ENCODE measurements around the gene PDIK1L. TPM values are rescaled to one million over a fixed set of nuclear protein-coding genes. Genes with fewer than 3 reads are reported as not detected.

The PDIK1L gene
- total and polyA plus RNA-seq, 2 donors: 6.1 to 11.9 TPM

DNA sequence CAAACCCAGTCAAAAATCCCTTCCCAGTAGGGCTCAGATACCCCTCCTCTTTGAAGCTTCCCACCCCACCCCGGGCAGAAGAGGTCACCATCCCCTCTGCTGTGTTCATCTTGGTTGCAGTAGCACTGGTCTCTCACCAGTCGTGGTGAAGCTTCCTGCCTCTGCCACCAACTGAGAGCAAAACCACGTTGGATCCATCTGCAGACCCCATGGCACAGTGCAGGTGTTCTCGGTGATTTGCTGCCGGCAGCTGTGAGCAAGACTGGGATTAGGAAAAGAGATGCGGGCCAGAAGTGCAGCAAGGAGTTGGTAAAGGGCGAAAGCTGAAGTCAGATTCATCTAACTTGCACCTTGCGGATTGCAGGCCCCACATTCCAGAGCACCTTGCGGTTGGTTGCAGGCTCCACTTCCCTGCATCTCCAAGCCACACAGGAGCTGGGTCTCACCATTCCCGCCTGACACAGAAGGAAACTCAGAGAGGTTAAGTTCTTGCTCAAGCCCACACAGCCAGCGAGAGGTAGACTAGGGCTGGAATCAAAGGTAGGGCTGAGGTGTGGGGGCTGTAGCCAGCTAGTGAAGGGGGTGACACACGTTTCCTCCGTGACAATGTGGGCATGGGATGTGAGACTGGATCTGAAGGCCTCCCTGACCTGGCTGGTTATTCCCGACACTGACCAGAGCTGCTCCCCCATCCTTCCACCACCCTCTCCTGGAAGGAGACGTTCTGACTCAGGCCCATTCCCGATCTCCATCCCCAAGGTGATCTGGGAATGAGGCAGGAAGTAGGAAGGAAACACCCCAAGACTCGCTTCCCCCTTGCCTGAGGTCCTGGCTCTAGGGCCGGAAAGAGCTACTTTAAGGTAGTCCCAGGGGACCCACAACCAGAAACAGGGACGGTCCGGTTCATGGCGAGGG lies 44.0 kb downstream of the PDIK1L start:
- peak in 1 of 9 donors; percentile 61 for DNase-seq (ENCODE audit: low read depth in 6 of 9, low spot score in 9 of 9)
- Histone ChIP-seq H3K27me3 (ENCODE audit: control insufficient read depth in 2 of 2, insufficient read depth in 1 of 2, low read length in 1 of 2) (peaks cover 2 to 34% of the 10 kb centered on the region in 2 donors), H3K36me3 (ENCODE audit: control insufficient read depth in 2 of 2, insufficient read depth in 2 of 2, low read length in 1 of 2) (no peaks in the 10 kb centered on the region), H3K4me1 (ENCODE audit: control insufficient read depth in 2 of 2, insufficient read depth in 2 of 2, low read length in 2 of 2) (peaks cover 22 to 38% of the 10 kb centered on the region in 2 donors), H3K4me3 (ENCODE audit: low read length in 2 of 2) (no peak overlapping the region), H3K9me3 (ENCODE audit: control insufficient read depth in 2 of 2, insufficient read depth in 1 of 2, low read length in 1 of 2) (no peaks in the 10 kb centered on the region), H3K27ac (ENCODE audit: low read depth in 1 of 2, low read length in 1 of 2) (no peak overlapping the region)
- 57% methylated on average over 21 of the region's 21 CpGs for WGBS

DNA sequence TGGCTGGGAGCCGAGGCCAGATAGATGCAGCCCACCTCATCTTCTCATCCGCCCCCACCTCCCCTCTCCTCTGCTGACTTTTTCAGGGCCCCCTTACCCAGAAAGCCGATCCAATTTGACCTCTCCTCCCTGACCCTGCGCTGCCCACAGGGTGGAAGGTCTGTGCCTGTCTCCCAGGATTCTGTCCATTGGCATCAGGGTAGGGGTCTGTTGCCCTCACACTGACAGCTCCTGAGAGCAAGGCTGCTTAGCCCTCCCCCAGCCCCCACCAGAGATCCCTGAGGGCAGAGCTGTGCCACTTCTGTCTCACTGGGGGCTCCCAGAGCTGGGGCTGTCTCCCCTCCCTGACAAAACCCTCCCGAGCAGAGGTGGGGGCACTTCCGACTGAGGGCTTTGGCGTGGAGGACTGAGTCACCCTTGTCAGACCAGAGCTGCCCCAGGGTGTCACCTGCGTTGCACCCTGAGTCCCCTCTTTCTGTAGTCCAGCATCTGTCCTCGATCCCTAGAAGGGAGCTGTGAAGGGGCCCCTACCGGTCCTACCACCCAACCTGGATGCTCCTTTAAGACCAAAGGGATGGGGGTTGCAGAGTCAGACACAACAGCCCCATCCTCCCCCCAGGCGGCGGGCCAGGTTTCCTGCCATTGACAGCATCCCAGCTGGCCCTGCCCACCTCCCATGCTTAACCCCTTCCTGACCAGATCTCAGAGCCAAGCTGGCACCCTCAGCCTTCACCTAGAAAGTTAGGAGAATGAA lies 44.8 kb downstream of the PDIK1L start:
- H3K36me3 ChIP-seq (ENCODE audit: control insufficient read depth in 2 of 2, insufficient read depth in 2 of 2, low read length in 1 of 2): no peaks in the 10 kb centered on the region
- H3K4me1 ChIP-seq (ENCODE audit: control insufficient read depth in 2 of 2, insufficient read depth in 2 of 2, low read length in 2 of 2): peaks cover 22 to 44% of the 10 kb centered on the region in 2 donors
- 27% methylated on average over 12 of the region's 12 CpGs for WGBS
- no peak overlapping the region for H3K27ac ChIP-seq (ENCODE audit: low read depth in 1 of 2, low read length in 1 of 2)
- no peaks in the 10 kb centered on the region for H3K9me3 ChIP-seq (ENCODE audit: control insufficient read depth in 2 of 2, insufficient read depth in 1 of 2, low read length in 1 of 2)
- peak overlapping the region in 1 of 2 donors; percentile 13 for H3K4me3 ChIP-seq (ENCODE audit: low read length in 2 of 2)
- peaks cover 5 to 43% of the 10 kb centered on the region in 2 donors for H3K27me3 ChIP-seq (ENCODE audit: control insufficient read depth in 2 of 2, insufficient read depth in 1 of 2, low read length in 1 of 2)
- DNase-seq (ENCODE audit: low read depth in 6 of 9, low spot score in 9 of 9): peak in 1 of 9 donors; percentile 65

DNA sequence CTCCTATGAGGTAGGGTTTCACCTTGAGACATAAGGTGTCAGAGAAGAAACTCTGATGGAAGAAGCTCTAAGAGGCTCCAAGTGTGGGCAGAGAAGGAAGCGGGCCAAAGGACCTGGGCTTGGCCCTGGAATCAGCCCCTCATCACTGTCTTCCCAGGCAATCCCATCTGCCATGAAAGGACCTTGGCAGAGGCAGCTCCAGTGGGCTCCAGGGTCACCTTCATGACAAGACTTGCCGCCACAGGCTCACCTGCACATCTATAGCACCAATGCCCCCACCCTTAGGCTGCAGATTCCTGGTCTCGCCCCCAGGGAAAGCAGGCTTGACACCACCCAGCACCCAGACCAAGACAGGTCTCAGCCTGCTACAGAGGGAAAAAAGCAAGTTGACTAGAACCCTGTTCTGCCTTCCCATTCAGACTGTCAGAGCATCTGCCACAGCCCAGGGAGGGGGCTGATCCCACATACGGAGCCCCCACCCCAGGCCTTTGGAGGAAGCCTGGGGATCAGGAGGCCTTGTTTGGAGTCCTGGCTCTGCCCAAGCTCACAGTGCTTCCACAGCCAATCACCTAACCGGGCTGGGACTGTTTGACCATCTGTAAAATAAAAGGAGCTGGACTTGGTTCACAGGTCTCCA lies 46.8 kb downstream of the PDIK1L start:
- DNase-seq (ENCODE audit: low read depth in 6 of 9, low spot score in 9 of 9): no peak
- Histone ChIP-seq H3K4me1 (ENCODE audit: control insufficient read depth in 2 of 2, insufficient read depth in 2 of 2, low read length in 2 of 2) (peaks cover 22 to 53% of the 10 kb centered on the region in 2 donors), H3K27me3 (ENCODE audit: control insufficient read depth in 2 of 2, insufficient read depth in 1 of 2, low read length in 1 of 2) (peaks cover 20 to 60% of the 10 kb centered on the region in 2 donors), H3K27ac (ENCODE audit: low read depth in 1 of 2, low read length in 1 of 2) (no peak overlapping the region), H3K4me3 (ENCODE audit: low read length in 2 of 2) (no peak overlapping the region), H3K9me3 (ENCODE audit: control insufficient read depth in 2 of 2, insufficient read depth in 1 of 2, low read length in 1 of 2) (peaks cover 0 to 8% of the 10 kb centered on the region in 2 donors), H3K36me3 (ENCODE audit: control insufficient read depth in 2 of 2, insufficient read depth in 2 of 2, low read length in 1 of 2) (no peaks in the 10 kb centered on the region)
- WGBS: 94% methylated on average over 5 of the region's 5 CpGs

DNA sequence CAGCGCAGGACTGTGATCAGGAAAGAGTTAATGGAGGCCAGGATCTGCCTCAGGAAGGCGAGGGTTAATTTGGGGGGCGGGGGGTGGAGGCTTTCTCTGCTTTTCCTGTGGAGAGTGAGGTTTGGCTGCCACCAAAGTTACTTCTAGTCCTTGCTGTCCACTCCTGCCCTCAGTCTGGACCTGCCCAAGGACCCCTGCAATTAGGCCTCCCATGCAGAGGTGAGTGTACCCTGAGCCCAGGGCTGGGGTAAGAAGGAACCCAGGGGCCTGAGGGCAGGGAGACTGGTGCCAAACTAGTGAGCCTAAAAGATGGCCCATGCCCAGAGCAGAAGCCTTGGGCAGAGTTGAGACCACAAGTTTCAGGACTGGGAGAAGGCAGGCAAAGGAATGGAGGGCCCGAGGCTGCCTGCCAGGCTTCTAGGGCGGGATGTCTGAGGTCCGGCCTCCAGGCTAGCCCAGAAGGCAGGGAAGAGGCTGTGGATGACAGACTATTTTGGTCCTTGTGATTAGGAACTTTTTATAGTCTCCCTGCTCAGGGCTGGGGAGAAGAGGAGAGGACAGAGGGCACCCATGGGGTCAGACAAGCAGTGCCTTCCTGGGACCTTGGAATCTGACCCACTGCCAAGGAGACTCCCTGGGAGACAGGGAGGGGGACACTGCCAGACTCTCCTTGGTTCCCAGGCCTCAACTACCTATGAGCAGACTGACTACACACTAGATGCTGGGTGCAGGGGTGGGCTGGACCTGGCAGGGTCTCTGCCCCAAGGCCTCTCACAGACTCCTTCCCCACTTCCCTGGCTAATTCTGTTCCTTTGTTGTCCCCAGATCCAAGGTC lies 47.5 kb downstream of the PDIK1L start, which contains the start of gene FAM110D:
Gene FAM110D (plus strand): TSS at position 172 of the 835 bp plus-strand sequence. CDS start 2,213 bp downstream, outside the sequence.
- Histone ChIP-seq H3K4me1 (ENCODE audit: control insufficient read depth in 2 of 2, insufficient read depth in 2 of 2, low read length in 2 of 2) (peaks cover 23 to 58% of the 10 kb centered on the region in 2 donors), H3K27me3 (ENCODE audit: control insufficient read depth in 2 of 2, insufficient read depth in 1 of 2, low read length in 1 of 2) (peaks cover 25 to 65% of the 10 kb centered on the region in 2 donors)
- no peak for DNase-seq (ENCODE audit: low read depth in 6 of 9, low spot score in 9 of 9)

DNA sequence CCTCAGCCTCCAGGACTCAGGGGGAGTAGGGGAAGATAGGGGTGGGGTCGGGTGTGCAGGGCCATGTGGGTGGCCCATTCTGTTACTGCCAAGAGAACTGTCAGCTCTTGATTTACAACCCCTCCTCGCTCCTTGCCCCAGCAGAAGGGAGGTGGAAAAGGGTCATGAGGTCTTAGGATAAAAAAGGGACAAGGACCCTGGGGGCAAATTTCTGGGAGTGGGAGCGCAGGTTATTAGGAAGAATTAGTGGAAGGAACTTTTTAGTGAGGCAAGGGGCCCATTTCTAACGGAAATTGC lies 48.1 kb downstream of the PDIK1L start:
- H3K27me3 ChIP-seq (ENCODE audit: control insufficient read depth in 2 of 2, insufficient read depth in 1 of 2, low read length in 1 of 2): peaks cover 25 to 69% of the 10 kb centered on the region in 2 donors
- peaks cover 26 to 58% of the 10 kb centered on the region in 2 donors for H3K4me1 ChIP-seq (ENCODE audit: control insufficient read depth in 2 of 2, insufficient read depth in 2 of 2, low read length in 2 of 2)
- peaks cover 0 to 8% of the 10 kb centered on the region in 2 donors for H3K9me3 ChIP-seq (ENCODE audit: control insufficient read depth in 2 of 2, insufficient read depth in 1 of 2, low read length in 1 of 2)
- H3K36me3 ChIP-seq (ENCODE audit: control insufficient read depth in 2 of 2, insufficient read depth in 2 of 2, low read length in 1 of 2): no peaks in the 10 kb centered on the region
- H3K27ac ChIP-seq (ENCODE audit: low read depth in 1 of 2, low read length in 1 of 2): no peak overlapping the region
- WGBS: 96% methylated on average over 4 of the region's 4 CpGs
- H3K4me3 ChIP-seq (ENCODE audit: low read length in 2 of 2): no peak overlapping the region
- no peak for DNase-seq (ENCODE audit: low read depth in 6 of 9, low spot score in 9 of 9)

More for the DNA sequence above, 47.5 kb downstream of the PDIK1L start, which contains the start of gene FAM110D:
- Histone ChIP-seq H3K9me3 (ENCODE audit: control insufficient read depth in 2 of 2, insufficient read depth in 1 of 2, low read length in 1 of 2) (peaks cover 0 to 8% of the 10 kb centered on the region in 2 donors), H3K27ac (ENCODE audit: low read depth in 1 of 2, low read length in 1 of 2) (no peak within 1 kb of the TSS), H3K4me3 (ENCODE audit: low read length in 2 of 2) (no peak within 1 kb of the TSS), H3K36me3 (ENCODE audit: control insufficient read depth in 2 of 2, insufficient read depth in 2 of 2, low read length in 1 of 2) (no peaks in the 10 kb centered on the region)
- WGBS: 76% methylated on average over 6 of the region's 6 CpGs

DNA sequence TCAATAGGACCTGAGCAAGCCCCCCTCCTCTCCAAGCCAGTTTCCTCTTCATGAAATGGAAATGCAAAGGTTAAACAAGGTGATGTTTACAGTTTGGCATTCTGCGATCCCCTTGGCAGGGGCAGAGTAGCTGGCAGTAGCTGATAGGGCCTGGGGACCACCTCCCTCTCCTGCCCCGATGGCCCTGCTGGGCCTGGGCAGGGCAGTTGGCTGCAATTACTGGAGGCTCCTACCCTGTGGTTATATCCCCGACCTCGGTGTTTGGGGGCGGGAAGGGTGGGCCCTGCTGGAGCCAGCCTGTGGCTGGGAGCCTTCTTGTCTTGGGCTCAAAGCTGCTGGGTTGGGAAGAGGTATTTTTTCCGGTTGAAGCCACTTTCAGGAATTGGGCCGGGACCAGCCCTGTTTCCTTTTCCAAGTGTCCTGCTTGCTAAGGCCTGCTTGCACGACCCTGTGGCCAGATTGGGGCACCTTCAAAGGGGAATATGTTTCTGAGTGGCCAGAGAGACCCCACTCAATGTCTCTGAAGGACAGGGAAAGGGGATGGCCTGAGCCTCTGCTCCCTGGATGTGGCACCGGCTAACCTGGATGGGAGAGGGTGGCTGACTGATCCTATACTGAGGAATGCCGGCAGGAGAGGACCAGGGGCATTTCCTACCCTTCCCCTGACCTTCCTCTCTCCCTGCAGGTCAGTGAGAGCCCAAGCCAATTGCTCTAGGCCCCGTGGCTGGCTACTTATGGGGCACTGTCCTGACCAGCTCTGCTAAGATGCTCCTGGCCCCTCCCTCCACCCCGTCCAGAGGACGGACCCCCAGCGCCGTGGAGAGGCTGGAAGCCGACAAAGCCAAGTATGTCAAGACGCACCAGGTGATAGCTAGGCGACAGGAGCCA lies 49.1 kb downstream of the PDIK1L start:
- no peak for DNase-seq (ENCODE audit: low read depth in 6 of 9, low spot score in 9 of 9)
- WGBS: 82% methylated on average over 18 of the region's 18 CpGs
- Histone ChIP-seq H3K36me3 (ENCODE audit: control insufficient read depth in 2 of 2, insufficient read depth in 2 of 2, low read length in 1 of 2) (no peaks in the 10 kb centered on the region), H3K9me3 (ENCODE audit: control insufficient read depth in 2 of 2, insufficient read depth in 1 of 2, low read length in 1 of 2) (peaks cover 0 to 8% of the 10 kb centered on the region in 2 donors), H3K4me3 (ENCODE audit: low read length in 2 of 2) (no peak overlapping the region), H3K27ac (ENCODE audit: low read depth in 1 of 2, low read length in 1 of 2) (no peak overlapping the region), H3K27me3 (ENCODE audit: control insufficient read depth in 2 of 2, insufficient read depth in 1 of 2, low read length in 1 of 2) (peaks cover 27 to 67% of the 10 kb centered on the region in 2 donors), H3K4me1 (ENCODE audit: control insufficient read depth in 2 of 2, insufficient read depth in 2 of 2, low read length in 2 of 2) (peaks cover 15 to 48% of the 10 kb centered on the region in 2 donors)

DNA sequence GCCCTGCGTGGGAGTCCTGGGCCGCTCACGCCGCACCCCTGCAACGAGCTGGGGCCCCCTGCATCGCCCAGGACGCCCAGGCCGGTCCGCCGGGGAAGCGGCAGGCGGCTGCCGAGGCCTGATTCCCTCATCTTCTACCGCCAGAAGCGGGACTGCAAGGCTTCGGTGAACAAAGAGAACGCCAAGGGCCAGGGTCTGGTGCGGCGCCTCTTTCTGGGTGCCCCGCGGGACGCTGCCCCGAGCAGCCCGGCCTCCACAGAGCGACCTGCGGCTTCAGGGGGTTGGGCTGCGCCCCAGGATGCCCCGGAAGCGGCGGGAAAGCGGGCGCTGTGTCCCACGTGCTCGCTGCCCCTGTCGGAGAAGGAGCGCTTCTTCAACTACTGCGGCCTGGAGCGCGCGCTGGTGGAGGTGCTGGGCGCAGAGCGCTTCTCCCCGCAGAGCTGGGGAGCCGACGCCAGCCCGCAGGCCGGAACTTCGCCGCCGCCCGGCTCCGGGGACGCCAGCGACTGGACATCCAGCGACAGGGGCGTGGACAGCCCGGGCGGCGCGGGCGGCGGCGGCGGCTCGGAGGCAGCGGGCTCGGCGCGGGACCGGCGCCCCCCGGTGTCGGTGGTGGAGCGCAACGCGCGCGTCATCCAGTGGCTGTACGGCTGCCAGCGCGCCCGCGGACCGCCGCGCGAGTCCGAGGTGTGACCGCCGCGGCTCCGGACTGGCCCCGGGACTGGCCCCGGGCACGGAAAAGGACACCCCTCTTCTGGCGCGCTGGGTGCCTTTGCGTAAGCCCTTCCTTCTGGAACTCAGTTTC lies 50.0 kb downstream of the PDIK1L start:
- DNase-seq (ENCODE audit: low read depth in 6 of 9, low spot score in 9 of 9): peak in 1 of 9 donors; percentile 66
- Histone ChIP-seq H3K36me3 (ENCODE audit: control insufficient read depth in 2 of 2, insufficient read depth in 2 of 2, low read length in 1 of 2) (no peaks in the 10 kb centered on the region), H3K4me3 (ENCODE audit: low read length in 2 of 2) (peak overlapping the region; percentile 12 to 50), H3K9me3 (ENCODE audit: control insufficient read depth in 2 of 2, insufficient read depth in 1 of 2, low read length in 1 of 2) (peaks cover 0 to 8% of the 10 kb centered on the region in 2 donors), H3K27me3 (ENCODE audit: control insufficient read depth in 2 of 2, insufficient read depth in 1 of 2, low read length in 1 of 2) (peaks cover 27 to 61% of the 10 kb centered on the region in 2 donors), H3K4me1 (ENCODE audit: control insufficient read depth in 2 of 2, insufficient read depth in 2 of 2, low read length in 2 of 2) (peaks cover 7 to 43% of the 10 kb centered on the region in 2 donors), H3K27ac (ENCODE audit: low read depth in 1 of 2, low read length in 1 of 2) (no peak overlapping the region)
- 4% methylated on average over 98 of the region's 98 CpGs for WGBS

Measured in thymus (tissue), 11 donors.